ENCODE results near the gene NPAS3. TPM values are rescaled to one million over a fixed set of nuclear protein-coding genes. Genes with fewer than 3 reads are reported as not detected.

Gene NPAS3
- total RNA-seq, 6 donors from 2014 or later = 0.30 to 0.77 (median 0.59) TPM; not detected in 2

GRCh38 chr14:33835677-33836076, 897.0 kb downstream of the NPAS3 start:
- Histone ChIP-seq H3K4me1 (peaks cover 0 to 5% (median 2%) of the 10 kb centered on the region in 4 donors), H3K4me3 (no peak overlapping the region), H3K36me3 (no peaks in the 10 kb centered on the region), H3K9me3 (no peaks in the 10 kb centered on the region), H3K27me3 (no peaks in the 10 kb centered on the region), H3K27ac (no peak overlapping the region)
- no peak for DNase-seq
- no peak for ATAC-seq (ENCODE audit: low FRiP score in 2 of 2)
- no peak for TF ChIP-seq POLR2AphosphoS5 (IDR thresholded peaks at IDR 0.05)
- no peak for TF ChIP-seq EP300 (IDR thresholded peaks at IDR 0.05)
- TF ChIP-seq POLR2A (IDR thresholded peaks at IDR 0.05) = no peak
- TF ChIP-seq CTCF (IDR thresholded peaks at IDR 0.05) = no peak
- WGBS, 2 donors = 89 to 93% methylated on average over 3 of the region's 3 CpGs

GRCh38 chr14:33836203-33836899, 897.7 kb downstream of the NPAS3 start:
- Histone ChIP-seq H3K27me3 (no peaks in the 10 kb centered on the region), H3K9me3 (no peaks in the 10 kb centered on the region), H3K4me3 (no peak overlapping the region), H3K4me1 (peaks cover 0 to 5% (median 2%) of the 10 kb centered on the region in 4 donors), H3K27ac (no peak overlapping the region), H3K36me3 (no peaks in the 10 kb centered on the region)
- TF ChIP-seq EP300 (IDR thresholded peaks at IDR 0.05) = no peak
- no peak for TF ChIP-seq POLR2AphosphoS5 (IDR thresholded peaks at IDR 0.05)
- ATAC-seq (ENCODE audit: low FRiP score in 2 of 2) (no peak), DNase-seq (no peak)
- WGBS, 2 donors = 63 to 71% methylated on average over 9 of the region's 9 CpGs

- TF ChIP-seq POLR2AphosphoS5 (IDR thresholded peaks at IDR 0.05) (no peak), POLR2A (IDR thresholded peaks at IDR 0.05) (no peak), EP300 (IDR thresholded peaks at IDR 0.05) (no peak), CTCF (IDR thresholded peaks at IDR 0.05) (no peak)
- Histone ChIP-seq H3K36me3 (no peaks in the 10 kb centered on the region), H3K27me3 (no peaks in the 10 kb centered on the region), H3K4me3 (no peak overlapping the region), H3K9me3 (no peaks in the 10 kb centered on the region), H3K27ac (no peak overlapping the region), H3K4me1 (peaks cover 0 to 5% (median 2%) of the 10 kb centered on the region in 4 donors)
- ATAC-seq (ENCODE audit: low FRiP score in 2 of 2) = no peak
- 87 to 91% methylated on average over 9 to 10 of the region's 10 CpGs for WGBS, 2 donors
- no peak for DNase-seq
Measured at GRCh38 chr14:33836900-33837577, 898.4 kb downstream of the NPAS3 start.

- H3K4me3 ChIP-seq = no peak overlapping the region
- TF ChIP-seq POLR2AphosphoS5 (IDR thresholded peaks at IDR 0.05) (no peak), CTCF (IDR thresholded peaks at IDR 0.05) (no peak), POLR2A (IDR thresholded peaks at IDR 0.05) (no peak), EP300 (IDR thresholded peaks at IDR 0.05) (no peak)
- 65 to 68% methylated on average over 4 of the region's 4 CpGs for WGBS, 2 donors
- no peaks in the 10 kb centered on the region for H3K27me3 ChIP-seq
- H3K4me1 ChIP-seq = peaks cover 0 to 5% (median 2%) of the 10 kb centered on the region in 4 donors
- no peak for ATAC-seq (ENCODE audit: low FRiP score in 2 of 2)
- H3K9me3 ChIP-seq = no peaks in the 10 kb centered on the region
- no peak for DNase-seq
- H3K27ac ChIP-seq = no peak overlapping the region
- no peaks in the 10 kb centered on the region for H3K36me3 ChIP-seq
Measured at GRCh38 chr14:33837943-33838683, 899.4 kb downstream of the NPAS3 start.
